Medulla oblongata (tissue), 1 donor: Measurements from ENCODE around the gene CROCC2.
A peak's percentile ranks its signal among the peaks of the same experiment; 100 is the strongest.

Experiments
- DNase-seq: peaks from one replicate; pipeline ENCODE4 v3.0.0-alpha.2; 2015; ENCODE audit errors: extremely low spot score

The CROCC2 gene

GRCh38 chr2:240905176-240905781 lies 857 bp upstream of the CROCC2 start:
- DNase-seq, result no peak

- DNase-seq, result no peak
These were observed 915 bp downstream of the CROCC2 start for GRCh38 chr2:240906911-240907590.

- DNase-seq, result no peak
These were observed 3.3 kb downstream of the CROCC2 start for GRCh38 chr2:240909216-240909974.

GRCh38 chr2:240911641-240912265 lies 5.6 kb downstream of the CROCC2 start:
- no peak for DNase-seq

GRCh38 chr2:240912878-240913809 lies 7.0 kb downstream of the CROCC2 start:
- DNase-seq, result no peak

- peak; percentile 33 for DNase-seq
These were observed 7.9 kb downstream of the CROCC2 start for GRCh38 chr2:240913810-240914644.

- no peak for DNase-seq
These were observed 8.7 kb downstream of the CROCC2 start for GRCh38 chr2:240914645-240915525.

- DNase-seq, result no peak
These were observed 9.6 kb downstream of the CROCC2 start for GRCh38 chr2:240915526-240916341.

GRCh38 chr2:240916571-240917008 lies 10.5 kb downstream of the CROCC2 start:
- no peak for DNase-seq

GRCh38 chr2:240917009-240917683 lies 11.0 kb downstream of the CROCC2 start:
- no peak for DNase-seq

- no peak for DNase-seq
These were observed 11.6 kb downstream of the CROCC2 start for GRCh38 chr2:240917684-240918257.

- DNase-seq, result no peak
These were observed 12.3 kb downstream of the CROCC2 start for GRCh38 chr2:240918258-240919091.

- no peak for DNase-seq
These were observed 13.1 kb downstream of the CROCC2 start for GRCh38 chr2:240919161-240919781.

GRCh38 chr2:240919786-240920782 lies 13.9 kb downstream of the CROCC2 start:
- DNase-seq, result no peak

GRCh38 chr2:240920783-240921231 lies 14.7 kb downstream of the CROCC2 start:
- DNase-seq, result no peak
